Measurements from ENCODE around the gene KIAA0232. TPM values are rescaled to one million over a fixed set of nuclear protein-coding genes. Genes with fewer than 3 reads are reported as not detected.
"Not testable (repeated sequence)": the region's sequence is repeated elsewhere in the genome, so short reads cannot be mapped to it uniquely, and the experiment has no call there.

KIAA0232 gene
- total RNA-seq, 1 donor from 2014 or later, result 35.0 TPM

- DNase-seq (ENCODE audit: low spot score), result no peak
Observed at GRCh38 chr4:6878451-6879059, 96.0 kb downstream of the KIAA0232 start.

GRCh38 chr4:6880691-6881090, 98.2 kb downstream of the KIAA0232 start:
- DNase-seq (ENCODE audit: low spot score), result no peak

GRCh38 chr4:6881908-6882307, 99.4 kb downstream of the KIAA0232 start:
- no peak for DNase-seq (ENCODE audit: low spot score)

- no peak for DNase-seq (ENCODE audit: low spot score)
Observed at GRCh38 chr4:6884341-6884870, 101.9 kb downstream of the KIAA0232 start.

GRCh38 chr4:6885953-6886557, 103.5 kb downstream of the KIAA0232 start:
- DNase-seq (ENCODE audit: low spot score), result peak; percentile 83

GRCh38 chr4:6886886-6887285, 104.4 kb downstream of the KIAA0232 start:
- no peak for DNase-seq (ENCODE audit: low spot score)

- DNase-seq (ENCODE audit: low spot score), result no peak
Observed at GRCh38 chr4:6887591-6888371, 105.3 kb downstream of the KIAA0232 start.

GRCh38 chr4:6888506-6889071, 106.1 kb downstream of the KIAA0232 start:
- DNase-seq (ENCODE audit: low spot score), result no peak

GRCh38 chr4:6889101-6889735, 106.7 kb downstream of the KIAA0232 start:
- no peak for DNase-seq (ENCODE audit: low spot score)

- DNase-seq (ENCODE audit: low spot score), result no peak
Observed at GRCh38 chr4:6889736-6890324, 107.3 kb downstream of the KIAA0232 start.

GRCh38 chr4:6890358-6890757, 107.8 kb downstream of the KIAA0232 start:
- no peak for DNase-seq (ENCODE audit: low spot score)

GRCh38 chr4:6890971-6891370, 108.4 kb downstream of the KIAA0232 start:
- DNase-seq (ENCODE audit: low spot score), result not testable (repeated sequence)

- DNase-seq (ENCODE audit: low spot score), result no peak
Observed at GRCh38 chr4:6891436-6892170, 109.1 kb downstream of the KIAA0232 start.

GRCh38 chr4:6892190-6892908, 109.8 kb downstream of the KIAA0232 start:
- peak; percentile 74 for DNase-seq (ENCODE audit: low spot score)

GRCh38 chr4:6892909-6893202, 110.3 kb downstream of the KIAA0232 start:
- DNase-seq (ENCODE audit: low spot score), result no peak

GRCh38 chr4:6893449-6894085, 111.0 kb downstream of the KIAA0232 start:
- DNase-seq (ENCODE audit: low spot score), result peak; percentile 69

- no peak for DNase-seq (ENCODE audit: low spot score)
Observed at GRCh38 chr4:6894086-6894478, 111.6 kb downstream of the KIAA0232 start.

- no peak for DNase-seq (ENCODE audit: low spot score)
Observed at GRCh38 chr4:6894528-6895498, 112.3 kb downstream of the KIAA0232 start.

- no peak for DNase-seq (ENCODE audit: low spot score)
Observed at GRCh38 chr4:6896035-6896434, 113.5 kb downstream of the KIAA0232 start.
